Adipocyte (in vitro differentiated cells): ENCODE results near the gene UTF1.

Source experiments
- DNase-seq: peaks from one replicate; pipeline ENCODE4 v3.0.0-alpha.2; 2015; ENCODE audit warnings: low read depth
- H3K27me3 ChIP-seq: replicated peaks from 2 replicates; pipeline ENCODE4 v1.7.0; 2013; ENCODE audit warnings: mild to moderate bottlenecking, low read length, moderate library complexity; ENCODE audit not compliant: control insufficient read depth, insufficient read depth
- H3K36me3 ChIP-seq: 2 replicates; pipeline ENCODE4 v1.7.0; 2013; ENCODE audit warnings: low read length, mild to moderate bottlenecking, moderate library complexity; ENCODE audit not compliant: control insufficient read depth, insufficient read depth, severe bottlenecking
- H3K4me1 ChIP-seq: 2 replicates; pipeline ENCODE4 v1.7.0; 2013; ENCODE audit warnings: mild to moderate bottlenecking, low read length, moderate library complexity; ENCODE audit not compliant: control insufficient read depth, insufficient read depth
- H3K4me3 ChIP-seq: 2 replicates; pipeline ENCODE4 v1.7.0; 2013; ENCODE audit warnings: mild to moderate bottlenecking, low read length, moderate library complexity
- H3K9ac ChIP-seq: 2 replicates; pipeline ENCODE4 v1.7.0; 2013; ENCODE audit warnings: mild to moderate bottlenecking, low read length, moderate library complexity
- H3K9me3 ChIP-seq: 2 replicates; pipeline ENCODE4 v1.7.0; 2013; ENCODE audit warnings: mild to moderate bottlenecking, low read length, moderate library complexity; ENCODE audit not compliant: control insufficient read depth

UTF1 gene

DNA sequence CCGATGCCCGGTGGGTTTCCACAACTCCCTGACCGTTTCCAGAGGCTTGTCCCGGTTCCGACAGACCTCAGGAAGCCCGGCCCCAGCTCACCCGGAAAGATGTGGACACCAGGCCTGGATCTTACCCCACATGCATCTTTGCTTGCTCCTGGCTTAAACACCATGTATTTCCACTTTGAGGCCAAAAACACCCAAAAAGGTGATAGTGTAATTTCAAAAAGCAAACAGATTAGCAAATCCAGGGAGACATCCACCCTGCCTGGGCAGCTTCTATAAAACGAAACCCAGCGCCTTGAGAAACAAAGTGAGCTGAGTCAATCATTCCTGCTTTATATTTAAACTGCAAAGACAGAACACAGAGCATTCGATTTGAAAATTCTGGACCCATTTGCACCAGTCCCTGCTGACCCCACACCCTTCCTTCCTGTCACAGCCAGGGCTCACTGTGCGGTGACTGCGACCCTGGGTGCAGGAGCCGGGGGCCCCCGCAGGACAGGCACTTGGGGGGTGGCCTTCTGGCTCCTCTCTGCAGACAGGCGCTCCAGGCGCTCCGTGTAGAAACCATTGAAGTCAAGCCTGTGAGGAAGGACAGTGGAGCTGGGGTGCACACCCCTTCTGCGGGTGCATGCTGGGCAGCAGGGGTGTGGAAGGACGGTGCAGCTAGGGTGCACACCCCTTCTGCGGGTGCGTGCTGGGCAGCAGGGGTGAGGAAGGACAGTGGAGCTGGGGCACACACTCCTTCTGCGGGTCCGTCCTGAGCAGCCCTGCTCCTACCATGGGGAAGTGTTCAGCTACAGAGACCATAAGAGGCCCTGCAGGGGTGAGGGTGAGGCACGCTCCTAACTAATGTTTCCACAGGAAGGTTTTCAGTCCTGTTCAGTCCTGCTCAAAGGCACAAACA, 49.6 kb downstream of the UTF1 start:
- peaks cover 49% of the 10 kb centered on the region for H3K36me3 ChIP-seq
- DNase-seq, result no peak

DNA sequence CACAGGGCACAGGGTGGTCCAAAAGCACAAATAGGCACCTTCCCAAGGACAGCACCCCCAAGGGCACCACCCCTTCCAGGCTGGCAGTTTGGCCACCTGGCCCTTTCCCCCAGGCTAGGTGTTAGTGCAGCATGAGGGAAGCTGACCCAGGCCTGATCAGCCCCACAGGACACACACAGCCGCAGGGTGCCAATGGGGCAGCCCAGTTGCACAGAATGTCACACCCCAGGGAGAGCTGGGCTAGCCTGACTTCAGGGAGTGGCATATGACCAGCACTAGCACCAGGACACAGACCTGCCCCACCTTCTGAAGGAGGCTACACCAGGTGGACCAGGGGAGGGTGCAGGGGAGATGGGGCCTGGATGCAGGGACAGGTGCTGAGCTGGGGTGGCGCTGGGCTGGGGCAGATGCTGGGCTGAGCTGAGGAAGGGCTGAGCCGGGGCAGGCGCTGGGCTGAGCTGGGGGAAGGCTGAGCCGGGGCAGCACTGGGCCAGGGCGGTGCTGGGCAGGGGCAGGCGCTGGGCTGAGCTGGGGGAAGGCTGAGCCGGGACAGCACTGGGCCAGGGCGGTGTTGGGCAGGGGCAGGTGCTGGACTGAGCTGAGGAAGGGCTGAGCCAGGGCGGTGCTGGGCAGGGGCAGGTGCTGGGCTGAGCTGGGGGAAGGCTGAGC, 50.5 kb downstream of the UTF1 start:
- Histone ChIP-seq H3K36me3 (peaks cover 58% of the 10 kb centered on the region), H3K4me1 (no peaks in the 10 kb centered on the region), H3K9me3 (no peaks in the 10 kb centered on the region), H3K9ac (no peak overlapping the region), H3K4me3 (no peak overlapping the region), H3K27me3 (peaks cover 8% of the 10 kb centered on the region)
- DNase-seq, result no peak

More for the DNA sequence above, 49.6 kb downstream of the UTF1 start:
- no peaks in the 10 kb centered on the region for H3K9me3 ChIP-seq
- H3K4me3 ChIP-seq, result no peak overlapping the region
- H3K9ac ChIP-seq, result no peak overlapping the region
- peaks cover 8% of the 10 kb centered on the region for H3K27me3 ChIP-seq
- no peaks in the 10 kb centered on the region for H3K4me1 ChIP-seq

DNA sequence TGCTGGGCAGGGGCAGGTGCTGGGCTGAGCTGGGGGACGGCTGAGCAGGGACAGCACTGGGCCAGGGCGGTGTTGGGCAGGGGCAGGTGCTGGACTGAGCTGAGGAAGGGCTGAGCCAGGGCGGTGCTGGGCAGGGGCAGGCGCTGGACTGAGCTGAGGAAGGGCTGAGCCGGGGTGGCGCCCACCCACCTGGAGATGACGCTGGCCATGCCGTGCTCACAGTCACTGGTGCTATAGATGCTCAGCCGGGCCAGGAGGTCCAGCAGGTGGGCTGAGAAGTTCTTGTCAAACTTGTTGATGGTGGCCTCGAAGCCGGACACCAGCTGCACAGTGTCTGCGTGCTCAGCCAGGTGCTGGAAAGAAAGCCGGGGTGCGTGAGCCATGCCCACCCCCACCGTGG, 51.1 kb downstream of the UTF1 start:
- Histone ChIP-seq H3K36me3 (peaks cover 64% of the 10 kb centered on the region), H3K4me1 (no peaks in the 10 kb centered on the region), H3K9ac (no peak overlapping the region), H3K9me3 (no peaks in the 10 kb centered on the region), H3K4me3 (no peak overlapping the region), H3K27me3 (peaks cover 4% of the 10 kb centered on the region)
- no peak for DNase-seq
